Neutrophil (primary cell): Measurements from ENCODE around the gene NINJ1.
"Not testable (repeated sequence)": the region's sequence is repeated elsewhere in the genome, so short reads cannot be mapped to it uniquely, and the experiment has no call there.

Experiments used
- H3K27ac ChIP-seq: fragments of 200-600 bp; sonication (generic); 2 replicates; pipeline ENCODE4 v1.5.1; 2016; ENCODE audit warnings: mild to moderate bottlenecking, moderate library complexity
- H3K27me3 ChIP-seq: fragments of 200-600 bp; sonication (generic); 2 replicates; pipeline ENCODE4 v1.6.0; 2016; ENCODE audit warnings: mild to moderate bottlenecking
- H3K36me3 ChIP-seq: fragments of 200-600 bp; sonication (generic); 2 replicates; pipeline ENCODE4 v1.5.1; 2017
- H3K4me1 ChIP-seq, 2 experiments: fragments of 200-600 bp in 1 of 2; sonication (generic) in 1 of 2; 1 replicate in 1 of 2; 2 replicates in 1 of 2; pipeline versions ENCODE4 v1.5.1 to v1.6.1; 2013 to 2016; ENCODE audit warnings: low read depth in 1 of 2, low read length in 1 of 2, mild to moderate bottlenecking in 1 of 2, moderate library complexity in 1 of 2; ENCODE audit not compliant: control insufficient read depth in 1 of 2, insufficient read depth in 1 of 2
- H3K4me3 ChIP-seq, 2 experiments: fragments of 200-600 bp in 1 of 2; sonication (generic) in 1 of 2; 1 replicate in 1 of 2; 2 replicates in 1 of 2; pipeline ENCODE4 v1.5.1; 2013 to 2016; ENCODE audit warnings: low read depth in 1 of 2, low read length in 1 of 2, mild to moderate bottlenecking in 1 of 2, moderate library complexity in 1 of 2
- H3K9me3 ChIP-seq: fragments of 200-600 bp; sonication (generic); 2 replicates; pipeline ENCODE4 v1.5.1; 2016
- TF ChIP-seq, protein P1 (sequence below): fragments of 200-600 bp; sonication (generic); IDR thresholded peaks from 2 replicates; pipeline ENCODE4 v1.5.1; 2016; ENCODE audit warnings: antibody characterized with exemption

NINJ1 gene

DNA sequence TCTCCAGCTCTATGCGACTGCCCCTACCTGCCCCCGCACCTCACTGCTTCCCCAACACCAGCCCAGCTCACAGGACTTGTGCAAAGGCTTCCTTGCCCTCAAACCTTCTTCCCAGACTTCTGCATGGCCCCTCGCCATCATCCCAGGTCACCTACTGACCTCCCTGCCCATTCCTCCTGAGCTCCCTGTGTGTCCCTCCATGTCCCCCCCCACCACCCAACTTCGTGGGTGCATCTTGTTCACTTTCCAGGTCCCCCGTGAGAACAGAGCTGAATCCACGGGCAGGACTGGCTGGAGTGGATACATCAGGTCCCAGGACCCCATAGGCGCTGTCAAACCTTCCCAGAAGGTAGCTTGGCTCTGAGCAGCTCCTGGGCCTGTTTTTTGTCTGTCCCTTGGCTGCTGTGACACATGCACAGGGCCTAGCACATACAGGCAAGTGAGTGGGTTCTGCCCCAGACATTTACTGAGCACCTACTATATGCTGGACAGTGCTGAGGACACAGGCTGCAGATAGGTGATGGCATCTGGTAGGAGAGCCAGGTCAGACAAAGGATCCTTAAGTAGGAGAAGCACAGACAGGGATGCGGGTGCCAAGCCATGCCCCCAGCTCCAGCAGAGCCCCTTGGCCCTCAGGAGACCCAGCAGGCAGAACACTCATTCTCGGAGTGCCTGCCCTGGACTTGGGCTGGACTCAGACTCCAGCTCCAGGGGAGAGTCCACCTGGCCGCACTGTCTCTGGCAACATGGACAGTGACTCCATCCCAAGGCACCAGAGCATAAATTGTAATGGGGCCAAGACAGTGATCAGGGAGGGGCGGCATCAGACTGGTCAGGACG, 15.0 kb downstream of the NINJ1 start:
- Histone ChIP-seq H3K27me3 (no peaks in the 10 kb centered on the region), H3K4me3 (peak overlapping the region; percentile 32), H3K27ac (peak overlapping the region; percentile 100), H3K4me1 (peaks cover 87 to 100% of the 10 kb centered on the region in 2 experiments), H3K9me3 (no peaks in the 10 kb centered on the region), H3K36me3 (peaks cover 36% of the 10 kb centered on the region)
- TF ChIP-seq, protein P1, sequence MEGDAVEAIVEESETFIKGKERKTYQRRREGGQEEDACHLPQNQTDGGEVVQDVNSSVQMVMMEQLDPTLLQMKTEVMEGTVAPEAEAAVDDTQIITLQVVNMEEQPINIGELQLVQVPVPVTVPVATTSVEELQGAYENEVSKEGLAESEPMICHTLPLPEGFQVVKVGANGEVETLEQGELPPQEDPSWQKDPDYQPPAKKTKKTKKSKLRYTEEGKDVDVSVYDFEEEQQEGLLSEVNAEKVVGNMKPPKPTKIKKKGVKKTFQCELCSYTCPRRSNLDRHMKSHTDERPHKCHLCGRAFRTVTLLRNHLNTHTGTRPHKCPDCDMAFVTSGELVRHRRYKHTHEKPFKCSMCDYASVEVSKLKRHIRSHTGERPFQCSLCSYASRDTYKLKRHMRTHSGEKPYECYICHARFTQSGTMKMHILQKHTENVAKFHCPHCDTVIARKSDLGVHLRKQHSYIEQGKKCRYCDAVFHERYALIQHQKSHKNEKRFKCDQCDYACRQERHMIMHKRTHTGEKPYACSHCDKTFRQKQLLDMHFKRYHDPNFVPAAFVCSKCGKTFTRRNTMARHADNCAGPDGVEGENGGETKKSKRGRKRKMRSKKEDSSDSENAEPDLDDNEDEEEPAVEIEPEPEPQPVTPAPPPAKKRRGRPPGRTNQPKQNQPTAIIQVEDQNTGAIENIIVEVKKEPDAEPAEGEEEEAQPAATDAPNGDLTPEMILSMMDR = no peak

DNA sequence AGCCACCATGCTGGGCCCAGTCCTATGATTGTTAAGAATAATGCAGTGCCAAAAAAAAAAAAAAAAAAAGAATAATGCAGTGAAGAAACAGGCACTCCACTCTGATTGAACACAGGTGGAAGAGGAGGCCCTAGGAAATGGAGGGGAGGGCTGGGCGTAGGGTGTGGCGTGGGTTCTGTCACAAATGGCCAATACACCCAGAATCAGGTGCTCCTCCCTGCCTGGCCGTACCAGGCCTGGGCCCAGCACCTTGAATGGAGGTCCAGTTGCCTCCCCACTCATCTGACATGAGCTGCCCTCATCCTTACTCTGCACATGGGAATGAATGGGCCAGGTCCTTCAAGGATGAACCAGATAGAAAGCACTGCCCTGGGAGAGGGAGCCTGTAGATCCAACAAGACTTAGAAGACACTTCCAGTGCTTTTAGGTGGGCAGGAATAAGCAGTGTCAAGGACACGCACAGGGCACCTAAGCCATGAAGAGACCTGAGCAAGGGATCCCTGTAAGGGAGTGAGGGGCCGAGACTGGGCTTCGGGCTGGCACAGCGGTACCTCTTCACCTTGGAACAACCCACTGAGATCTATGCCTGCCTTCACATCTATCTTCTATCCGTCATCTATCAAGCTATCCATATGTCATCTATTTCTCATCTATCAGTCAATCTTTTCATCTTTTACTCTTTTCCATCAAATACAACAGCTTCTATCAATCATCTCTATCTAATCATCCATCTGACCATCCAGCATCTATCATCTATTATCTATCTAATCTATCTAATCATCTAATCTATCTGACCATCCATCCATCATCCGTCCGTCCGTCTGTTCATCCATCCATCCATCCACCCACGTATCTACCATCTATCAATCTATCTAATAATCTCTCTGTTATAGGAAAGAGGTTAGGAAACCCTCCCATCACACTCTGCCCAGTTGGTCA, 15.9 kb downstream of the NINJ1 start:
- TF ChIP-seq, protein P1 = no peak
- H3K27me3 ChIP-seq = no peaks in the 10 kb centered on the region
- H3K4me1 ChIP-seq = peaks cover 92 to 100% of the 10 kb centered on the region in 2 experiments
- H3K4me3 ChIP-seq = peak overlapping the region; percentile 32 to 52
- peaks cover 28% of the 10 kb centered on the region for H3K36me3 ChIP-seq
- no peaks in the 10 kb centered on the region for H3K9me3 ChIP-seq
- H3K27ac ChIP-seq = peak overlapping the region; percentile 100

DNA sequence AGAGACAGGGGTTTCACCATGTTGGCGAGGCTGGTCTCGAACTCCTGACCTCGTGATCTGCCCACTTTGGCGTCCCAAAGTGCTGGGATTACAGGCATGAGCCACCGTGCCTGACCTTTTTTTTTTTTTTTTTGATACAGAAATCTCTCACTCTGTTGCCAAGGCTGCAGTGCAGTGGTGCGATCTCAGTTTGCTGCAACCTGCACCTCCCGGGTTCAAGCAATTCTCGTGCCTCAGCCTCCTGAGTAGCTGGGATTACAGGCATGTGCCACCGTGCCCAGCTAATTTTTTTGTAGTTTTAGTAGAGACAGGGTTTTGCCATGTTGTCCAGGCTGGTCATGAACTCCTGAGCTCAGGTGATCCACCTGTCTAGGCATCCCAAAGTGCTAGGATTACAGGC, 16.5 kb downstream of the NINJ1 start:
- H3K4me1 ChIP-seq = peaks cover 92 to 100% of the 10 kb centered on the region in 2 experiments
- H3K27me3 ChIP-seq, H3K9me3 ChIP-seq: not testable (repeated sequence)
- peaks cover 27% of the 10 kb centered on the region for H3K36me3 ChIP-seq
- peak overlapping the region; percentile 100 for H3K27ac ChIP-seq
- peak overlapping the region in 1 of 2 experiments; percentile 52 for H3K4me3 ChIP-seq

DNA sequence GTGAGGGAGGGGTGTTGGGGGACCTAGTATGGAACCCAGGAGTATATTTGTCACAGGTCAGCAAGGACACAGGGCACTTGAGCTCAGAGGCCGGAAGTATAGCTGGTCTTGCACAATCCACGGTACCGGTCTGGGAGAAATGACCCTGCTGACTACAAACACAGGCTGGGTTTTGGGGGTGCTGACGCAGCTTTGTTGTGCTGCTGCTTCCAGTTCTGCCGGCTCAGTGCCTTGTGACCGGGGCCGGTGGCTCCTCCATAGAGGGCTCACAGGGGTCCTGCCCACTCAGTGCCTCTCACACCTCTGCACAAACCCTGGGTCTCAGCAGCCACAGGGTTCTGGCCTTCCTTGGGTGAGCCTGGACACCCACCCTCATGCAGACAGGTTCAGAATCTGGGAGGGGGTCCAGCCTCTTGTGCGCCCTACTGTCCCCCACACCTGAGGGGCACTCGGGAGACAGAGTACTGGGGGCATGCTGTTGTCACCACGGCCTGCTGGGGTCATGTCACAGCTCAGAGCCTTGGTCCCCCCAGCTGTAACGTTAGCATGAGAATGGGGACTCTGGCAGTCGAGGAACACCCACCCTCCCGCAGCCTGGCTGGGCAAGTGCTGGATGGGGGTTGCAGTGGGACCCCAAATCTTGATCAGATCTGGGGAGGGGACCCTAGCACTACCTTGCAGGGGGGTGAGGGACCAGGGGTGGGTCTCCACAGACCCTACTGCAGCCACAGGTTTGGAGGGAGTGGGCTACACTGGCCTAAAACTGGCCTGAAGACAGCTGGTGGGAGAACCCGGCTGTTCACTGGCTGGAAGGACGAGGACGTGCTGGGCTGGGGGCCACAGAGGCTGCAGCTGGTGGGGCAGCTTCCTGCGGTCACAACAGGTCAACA, 17.7 kb downstream of the NINJ1 start:
- TF ChIP-seq, protein P1 = peak; percentile 33
- peaks cover 16% of the 10 kb centered on the region for H3K36me3 ChIP-seq
- no peaks in the 10 kb centered on the region for H3K27me3 ChIP-seq
- H3K9me3 ChIP-seq = no peaks in the 10 kb centered on the region
- peak overlapping the region; percentile 40 to 52 for H3K4me3 ChIP-seq
- peak overlapping the region; percentile 100 for H3K27ac ChIP-seq
- peaks cover 92 to 100% of the 10 kb centered on the region in 2 experiments for H3K4me1 ChIP-seq

DNA sequence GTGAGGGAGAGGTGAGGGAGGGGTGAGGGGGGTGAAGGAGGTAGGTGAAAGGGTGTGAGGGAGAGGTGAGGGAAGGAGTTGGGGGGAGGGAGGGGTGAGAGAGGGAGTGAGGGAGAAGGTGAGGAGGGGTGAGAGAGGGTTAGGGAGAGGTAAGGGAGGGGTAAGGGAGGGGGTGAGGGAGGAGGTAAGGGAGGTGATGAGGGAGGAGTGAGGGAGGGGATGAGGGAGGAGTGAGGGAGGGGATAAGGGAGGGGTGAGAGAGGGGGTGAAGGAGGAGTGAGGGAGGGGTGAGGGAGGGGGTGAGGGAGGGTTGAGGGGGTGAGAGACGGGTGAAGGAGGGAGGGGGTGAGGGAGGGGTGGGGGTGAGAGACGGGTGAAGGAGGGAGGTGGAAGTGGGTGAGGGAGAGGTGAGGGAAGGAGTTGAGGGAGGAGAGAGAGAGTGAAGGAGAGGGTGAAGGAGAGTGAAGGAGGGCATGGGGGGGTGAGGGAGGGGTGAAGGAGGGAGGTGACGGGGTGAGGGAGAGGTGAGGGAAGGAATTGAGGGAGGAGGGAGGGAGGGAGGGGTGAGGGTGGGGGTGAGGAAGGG, 18.5 kb downstream of the NINJ1 start:
- H3K4me1 ChIP-seq = peaks cover 92 to 100% of the 10 kb centered on the region in 2 experiments
- H3K27ac ChIP-seq = peak overlapping the region; percentile 100
- TF ChIP-seq, protein P1 = no peak
- no peaks in the 10 kb centered on the region for H3K9me3 ChIP-seq
- no peaks in the 10 kb centered on the region for H3K27me3 ChIP-seq
- H3K4me3 ChIP-seq = no peak overlapping the region
- peaks cover 16% of the 10 kb centered on the region for H3K36me3 ChIP-seq
